NCI-H1105 (cell line): ENCODE results near the gene MOSPD3.

Experiments
- DNase-seq: peaks from one replicate; lab custom pipeline; 2025; lab: John Stamatoyannopoulos, UW

Gene MOSPD3

GRCh38 chr7:100575746-100576383, 36.5 kb upstream of the MOSPD3 start:
- DNase-seq = no peak

DNA sequence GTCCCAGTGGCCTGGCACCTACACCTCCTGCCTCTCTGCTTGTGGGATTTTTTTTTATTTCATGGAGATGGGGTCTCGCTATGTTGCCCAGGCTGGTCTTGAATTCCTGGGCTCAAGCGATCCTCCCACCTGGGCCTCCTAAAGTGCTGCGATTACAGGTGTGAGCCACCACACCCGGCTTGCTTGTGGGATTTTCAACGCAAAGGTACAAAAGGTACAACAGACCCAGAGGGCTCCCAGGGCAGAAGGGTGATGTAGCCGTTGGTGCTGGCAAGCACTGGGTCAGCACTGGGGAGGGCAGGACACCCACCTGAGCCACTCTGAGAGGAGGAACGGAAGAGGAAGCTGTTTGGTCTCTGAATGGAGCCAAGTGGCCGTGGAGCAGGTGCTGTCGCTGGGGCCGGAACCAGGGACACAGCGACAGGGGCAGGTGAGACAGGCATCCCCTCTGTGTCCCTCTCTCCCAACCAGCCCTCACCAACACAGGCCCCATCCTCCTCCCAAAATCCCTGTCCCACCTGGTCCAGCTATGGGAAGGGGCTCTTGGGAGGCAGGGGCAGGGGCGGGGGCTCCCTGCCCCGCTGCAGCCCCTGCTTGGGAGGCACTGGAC, 35.9 kb upstream of the MOSPD3 start:
- no peak for DNase-seq

- DNase-seq = no peak
Measured at GRCh38 chr7:100577103-100577502, 35.2 kb upstream of the MOSPD3 start.

DNA sequence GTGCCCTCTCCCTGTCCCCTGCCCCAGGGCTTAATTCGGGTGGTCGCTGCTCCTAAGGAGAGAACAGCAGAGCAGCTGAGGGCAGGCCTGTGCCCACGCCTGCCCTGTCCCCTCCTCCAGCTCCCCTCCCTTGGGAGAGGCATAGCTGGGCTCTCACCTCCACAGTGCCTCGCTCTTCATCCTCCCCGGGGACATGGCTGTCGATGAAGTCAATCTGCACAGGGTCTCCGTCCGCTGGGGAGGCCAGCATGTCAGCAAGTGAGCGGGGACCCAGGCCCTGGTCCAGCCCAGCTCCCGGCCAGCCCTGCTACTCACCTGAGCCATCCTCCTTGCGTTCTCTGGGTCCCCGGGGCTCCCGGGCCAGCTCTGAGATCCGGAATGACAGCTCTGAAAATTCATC, 34.8 kb upstream of the MOSPD3 start:
- no peak for DNase-seq

GRCh38 chr7:100578246-100579183, 33.8 kb upstream of the MOSPD3 start:
- DNase-seq = no peak

DNA sequence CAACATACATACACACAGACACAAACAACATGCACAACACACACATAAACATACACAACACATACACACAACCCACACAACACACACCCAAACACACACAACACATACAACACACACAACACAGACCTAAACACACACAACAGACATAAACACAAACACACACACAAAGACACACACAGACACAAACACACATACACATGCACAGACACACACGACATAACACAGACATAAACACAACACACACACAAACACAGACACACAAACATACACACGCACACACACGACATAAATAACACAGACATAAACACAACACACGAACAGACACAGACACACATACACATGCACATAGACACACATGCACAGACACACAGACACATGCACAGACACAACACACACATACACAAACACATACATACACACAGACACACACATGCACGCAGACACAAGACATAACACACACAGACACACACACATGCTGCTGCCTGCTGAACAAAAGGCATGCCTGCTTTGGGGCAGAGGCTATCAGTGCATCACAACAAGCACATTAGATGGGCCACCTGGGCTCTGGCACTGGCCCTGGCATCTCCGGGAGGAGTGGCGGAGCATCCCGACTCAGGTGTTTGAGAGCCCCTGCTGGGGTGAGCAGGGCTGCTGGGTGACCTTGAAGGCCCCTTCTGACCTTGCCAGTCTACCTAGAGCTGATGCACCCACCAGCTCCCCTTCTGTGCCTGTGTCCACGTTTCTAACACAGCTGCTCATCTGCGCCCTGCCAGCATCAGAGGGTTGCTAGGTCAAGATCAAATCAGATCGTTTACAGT, 31.7 kb upstream of the MOSPD3 start:
- DNase-seq = no peak

DNA sequence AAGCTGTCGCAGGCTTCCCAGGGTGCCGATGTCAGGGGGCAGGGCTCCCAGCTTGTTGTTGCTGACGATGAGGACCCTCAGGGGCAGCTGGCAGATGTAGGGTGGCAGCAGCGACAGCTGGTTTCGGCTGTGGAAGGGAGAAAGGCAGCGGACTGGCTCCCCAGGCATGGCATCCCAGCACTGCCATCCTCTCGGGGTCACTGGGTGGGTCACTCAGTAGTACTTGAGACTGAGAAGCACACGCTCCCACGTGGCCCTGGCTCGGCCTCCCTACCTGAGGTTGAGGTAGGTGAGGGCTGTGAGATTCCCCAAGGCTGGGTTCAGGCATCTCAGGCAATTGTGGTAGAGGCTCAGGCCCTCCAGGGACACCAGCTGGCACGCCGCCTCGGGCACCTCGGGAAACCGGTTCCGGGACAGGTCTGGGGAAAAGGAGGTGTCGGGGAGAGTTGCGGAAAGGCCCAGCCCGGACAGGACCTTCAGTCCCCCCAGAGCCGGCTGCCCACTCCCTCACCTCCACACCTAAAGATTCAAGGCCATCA, 30.2 kb upstream of the MOSPD3 start:
- no peak for DNase-seq

DNA sequence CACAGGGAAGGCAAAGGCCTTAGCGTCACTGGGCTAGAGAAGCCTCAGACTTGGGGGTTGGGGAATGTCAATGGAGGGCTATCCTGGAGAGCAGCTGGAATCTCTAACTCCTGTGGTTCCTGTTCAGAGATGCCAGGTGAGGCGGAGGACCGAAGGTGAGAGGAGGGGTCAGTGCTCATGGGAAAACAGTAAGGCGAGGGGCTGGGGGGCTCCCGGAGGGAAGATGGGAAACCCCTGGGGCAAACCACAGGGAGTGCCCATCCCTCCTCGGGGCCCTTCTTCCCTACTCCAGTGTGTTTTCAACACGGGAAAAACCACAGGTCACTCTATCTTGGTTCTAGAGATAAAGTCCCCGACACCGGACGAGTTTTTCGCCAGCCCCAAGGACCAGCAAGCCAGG, 29.7 kb upstream of the MOSPD3 start:
- DNase-seq = no peak

DNA sequence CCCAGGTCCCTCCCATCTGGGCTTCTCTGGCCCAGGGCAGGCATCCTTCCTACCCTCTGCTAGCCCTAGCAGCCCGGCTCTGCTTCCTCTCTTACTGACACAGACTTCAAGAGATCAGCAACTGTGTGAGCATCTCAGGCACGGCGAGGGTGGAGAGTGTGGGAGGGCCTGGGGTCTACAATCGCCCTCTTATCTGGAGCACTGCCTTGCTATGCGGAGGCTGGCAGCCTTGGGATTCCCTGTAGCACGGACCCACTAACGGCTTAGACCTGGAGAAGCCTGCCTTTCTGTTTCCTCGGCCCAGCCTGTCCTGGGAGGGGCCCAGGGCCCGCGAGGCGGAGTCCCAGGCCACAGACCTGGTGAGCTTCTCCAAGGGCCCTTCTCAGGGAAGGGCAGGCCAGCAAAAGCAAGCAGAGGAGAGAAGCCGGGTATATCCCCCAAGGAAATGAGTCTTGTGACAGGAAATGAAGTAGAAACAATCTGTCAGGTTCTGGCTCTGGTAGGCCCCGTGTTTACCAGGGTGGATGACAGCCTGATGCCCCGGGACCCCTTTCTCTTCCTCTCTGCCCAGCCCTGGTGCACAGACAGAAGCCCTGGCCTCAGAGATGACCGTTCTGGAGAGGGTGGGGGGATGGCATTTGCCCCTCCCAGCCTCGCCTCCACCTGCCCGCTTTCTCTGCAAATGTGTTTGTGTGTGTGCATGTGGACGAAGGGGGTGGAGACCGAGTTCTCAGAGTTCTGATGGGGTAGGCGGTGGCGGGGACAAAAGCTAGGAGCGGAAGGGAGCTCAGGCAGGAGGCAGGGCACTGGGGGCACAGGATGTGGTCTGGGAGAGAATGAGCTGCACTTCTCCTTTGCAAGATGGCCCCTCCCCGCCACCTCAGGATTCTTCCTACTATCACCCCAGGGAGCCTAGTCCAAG, 28.9 kb upstream of the MOSPD3 start:
- no peak for DNase-seq

DNA sequence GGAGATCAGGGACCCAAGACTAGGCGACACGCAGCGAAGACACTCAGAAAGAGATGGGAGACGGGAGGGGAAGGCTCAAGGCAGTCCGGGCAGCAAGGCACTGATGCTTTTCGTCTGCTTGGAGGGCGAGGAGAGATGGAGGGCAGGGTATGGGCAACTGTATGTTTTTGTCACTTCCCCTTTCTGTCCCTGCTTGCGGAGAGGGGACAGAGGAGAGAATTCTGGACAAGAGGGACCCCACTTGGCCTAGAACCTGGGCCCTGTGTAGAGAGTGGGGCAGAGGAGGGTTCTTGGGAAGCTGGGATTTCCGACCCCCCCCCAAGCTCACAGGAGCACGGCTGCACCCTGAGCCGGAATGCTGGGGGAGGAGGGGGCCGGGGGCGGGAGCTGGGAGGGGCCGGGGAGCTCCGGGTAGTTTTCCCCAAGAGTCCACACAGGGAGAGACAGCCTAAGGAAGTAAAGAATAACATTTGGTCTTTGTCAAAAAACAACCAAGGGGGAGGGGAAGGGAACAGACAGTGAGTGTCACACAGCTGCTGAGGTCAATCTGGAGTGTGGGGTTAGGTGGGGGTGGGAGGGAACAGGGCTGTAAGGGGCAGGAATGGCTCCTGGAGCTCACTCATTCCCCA, 28.2 kb upstream of the MOSPD3 start:
- DNase-seq = no peak

DNA sequence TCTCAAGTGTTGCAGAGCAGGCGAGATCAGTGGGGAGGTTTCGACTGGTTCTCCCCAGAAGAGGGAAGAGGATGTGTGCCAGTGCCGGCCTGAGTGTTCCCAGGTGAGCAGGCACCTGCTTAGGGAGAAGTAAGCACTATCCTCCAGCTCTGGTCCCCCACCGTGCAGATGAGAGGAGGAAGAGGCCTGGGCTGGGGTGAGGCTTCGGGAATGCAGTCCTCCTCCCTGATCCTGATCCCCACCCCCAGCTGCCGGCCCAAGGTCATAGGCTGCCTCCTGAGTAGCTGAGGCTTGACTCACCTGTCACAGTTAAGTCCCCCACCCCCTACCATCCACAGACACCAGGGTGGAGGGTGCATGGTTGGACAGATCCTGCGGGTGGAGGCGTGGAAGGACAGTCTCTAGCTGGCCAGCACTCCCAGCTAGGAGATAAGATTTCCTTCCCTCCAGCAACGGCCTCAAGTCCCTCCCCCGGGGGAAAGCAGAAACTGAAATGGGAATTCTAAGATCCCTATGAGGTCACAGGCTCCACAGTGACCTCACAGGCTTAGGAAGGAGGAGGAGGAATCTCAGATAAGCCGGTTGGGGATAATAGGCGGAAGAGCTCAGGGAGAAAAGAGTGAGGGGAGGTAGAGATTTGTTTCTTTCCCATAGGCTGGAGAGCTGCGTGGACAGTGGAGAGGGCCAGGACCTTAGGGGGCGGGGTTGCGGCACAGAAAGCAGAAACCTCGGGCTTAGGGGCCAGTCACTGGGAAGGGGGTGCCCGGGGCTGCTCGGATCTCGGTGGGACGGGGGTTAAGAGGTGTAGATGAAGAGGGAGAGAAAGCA, 27.4 kb upstream of the MOSPD3 start:
- DNase-seq = no peak

GRCh38 chr7:100585511-100586265, 26.7 kb upstream of the MOSPD3 start, which contains the start of gene LRCH4:
Gene LRCH4 (minus strand): TSS chr7:100586129. CDS start chr7:100586100, 29 bp downstream.
- peak; percentile 45 for DNase-seq

DNA sequence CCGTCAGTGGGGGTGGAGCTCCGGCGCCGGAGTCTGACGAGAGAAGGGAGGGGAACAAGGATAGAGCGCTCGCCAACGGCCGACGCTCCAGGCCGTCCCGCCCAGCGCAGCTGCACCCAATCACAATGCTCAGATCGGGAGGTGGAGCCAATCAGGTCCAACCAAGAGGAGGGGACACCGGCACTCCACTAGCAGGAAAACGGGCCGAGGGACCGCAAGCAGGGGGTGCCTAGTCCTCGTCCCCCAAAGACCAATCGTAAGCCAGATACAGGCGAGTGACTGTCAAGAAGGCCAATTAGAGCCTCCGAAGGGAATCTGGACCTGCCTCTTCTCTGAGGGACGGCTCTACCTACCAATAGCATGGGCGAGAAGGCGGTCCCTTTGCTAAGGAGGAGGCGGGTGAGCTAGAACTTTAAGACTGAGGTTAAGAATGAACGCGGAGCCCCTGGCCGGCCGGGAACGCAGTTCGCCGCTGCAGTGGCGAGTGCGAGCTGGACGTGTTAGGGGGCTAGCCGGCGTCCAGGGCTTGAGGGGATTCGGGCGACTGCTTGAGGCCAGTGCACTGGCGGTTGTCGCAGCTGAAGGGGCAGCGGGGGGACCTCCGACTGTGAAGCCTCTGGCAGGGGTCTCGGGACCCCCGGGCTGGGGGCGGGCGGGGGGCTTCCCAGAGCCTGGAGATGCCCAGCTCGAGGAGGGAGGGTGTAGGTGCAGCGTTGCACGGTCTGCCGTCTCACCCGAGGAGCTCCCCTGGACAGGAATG, 25.9 kb upstream of the MOSPD3 start, which contains the start of gene FBXO24:
TSS of gene FBXO24 (plus strand) at position 63 of the 760 bp plus-strand sequence. CDS start at position 361, 298 bp downstream.
- DNase-seq = peak; percentile 100

- no peak for DNase-seq
Measured at GRCh38 chr7:100588438-100588837, 23.9 kb upstream of the MOSPD3 start.

DNA sequence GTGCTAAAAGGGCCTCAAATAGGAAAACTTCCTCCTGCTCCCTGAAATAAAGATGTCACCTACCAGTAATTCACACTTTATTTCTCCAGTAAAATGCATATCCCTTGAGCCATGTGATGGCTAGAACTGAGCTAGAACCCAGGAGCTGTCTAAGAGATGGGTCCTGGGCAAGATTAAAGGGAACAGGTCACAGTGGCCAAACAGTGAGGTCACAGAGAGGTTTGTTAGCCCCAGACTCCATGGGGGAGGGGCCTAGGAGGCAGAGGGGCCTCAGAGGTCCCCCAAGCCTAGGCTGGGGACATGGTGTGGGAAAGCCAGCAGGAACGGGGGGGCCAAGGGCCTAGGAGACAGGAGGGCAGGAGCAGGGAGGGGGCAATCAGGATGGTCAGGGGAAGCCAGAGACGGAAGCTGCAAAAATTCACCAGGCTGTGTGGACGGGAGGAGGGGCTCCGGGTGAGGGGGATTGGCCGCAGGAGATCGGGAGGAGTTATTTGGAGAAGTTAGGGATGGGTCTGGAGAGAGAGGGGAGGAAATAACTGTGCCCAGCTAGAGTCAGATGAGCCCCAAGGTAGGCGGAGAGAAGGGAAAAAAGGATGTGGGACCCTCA, 22.9 kb upstream of the MOSPD3 start:
- DNase-seq = no peak

GRCh38 chr7:100590077-100590737, 22.1 kb upstream of the MOSPD3 start:
- no peak for DNase-seq

- no peak for DNase-seq
Measured at GRCh38 chr7:100591596-100591995, 20.7 kb upstream of the MOSPD3 start.
